GM18951 (cell line): ENCODE results near the gene PRR20G.
"Not testable (repeated sequence)": the region's sequence is repeated elsewhere in the genome, so short reads cannot be mapped to it uniquely, and the experiment has no call there.

ENCODE experiments used
- POLR2A ChIP-seq: IDR thresholded peaks from 4 replicates; pipeline ENCODE4 v1.6.1; 2011; ENCODE audit warnings: mild to moderate bottlenecking; ENCODE audit not compliant: insufficient read length, insufficient read depth; ENCODE audit errors: extremely low read depth
- in situ Hi-C: fragments of 300-500 bp; cut with MboI; formaldehyde crosslinking; loops from one replicate; pipeline ENCODE4 v1.12.0; 2022; ENCODE audit warnings: low sequenced_read_pairs, mixed read lengths, inconsistent platforms; ENCODE audit not compliant: unreplicated experiment

Gene PRR20G

DNA sequence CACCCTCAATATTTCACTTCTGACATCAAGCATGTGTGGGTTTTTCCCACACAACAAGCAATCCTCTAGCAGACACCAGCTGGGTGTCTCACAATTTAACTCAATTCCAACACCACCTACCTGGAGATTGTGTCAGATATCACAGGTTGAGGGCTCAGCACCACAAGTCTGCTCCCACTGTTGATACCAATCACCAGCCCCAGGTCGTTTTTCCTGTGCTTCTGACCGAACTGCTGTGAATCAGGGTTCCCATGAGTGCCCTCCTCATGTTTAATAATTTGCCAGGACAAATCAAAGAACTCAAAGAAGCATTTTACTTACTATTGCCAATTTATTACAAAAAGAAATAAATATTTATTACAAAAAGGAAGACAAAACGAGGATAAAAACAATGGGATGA lies 25.0 kb upstream of the PRR20G start:
- no peak for TF ChIP-seq POLR2A
- in situ Hi-C loops = no loop called here

DNA sequence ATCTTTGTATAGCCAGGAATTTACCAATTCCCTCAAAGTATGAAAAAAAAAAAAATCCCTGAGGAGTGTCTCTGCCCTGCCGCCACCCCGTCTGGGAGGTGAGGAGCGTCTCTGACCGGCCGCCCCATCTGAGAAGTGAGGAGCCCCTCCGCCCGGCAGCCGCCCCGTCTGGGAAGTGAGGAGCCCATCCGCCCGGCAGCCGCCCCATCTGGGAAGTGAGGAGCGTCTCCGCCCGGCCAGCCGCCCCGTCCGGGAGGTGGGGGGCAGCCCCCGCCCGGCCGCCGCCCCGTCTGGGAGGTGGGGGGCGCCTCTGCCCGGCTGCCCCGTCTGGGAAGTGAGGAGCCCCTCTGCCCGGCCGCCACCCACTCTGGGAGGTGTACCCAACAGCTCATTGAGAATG lies 21.0 kb upstream of the PRR20G start:
- in situ Hi-C loops = not testable (repeated sequence)

DNA sequence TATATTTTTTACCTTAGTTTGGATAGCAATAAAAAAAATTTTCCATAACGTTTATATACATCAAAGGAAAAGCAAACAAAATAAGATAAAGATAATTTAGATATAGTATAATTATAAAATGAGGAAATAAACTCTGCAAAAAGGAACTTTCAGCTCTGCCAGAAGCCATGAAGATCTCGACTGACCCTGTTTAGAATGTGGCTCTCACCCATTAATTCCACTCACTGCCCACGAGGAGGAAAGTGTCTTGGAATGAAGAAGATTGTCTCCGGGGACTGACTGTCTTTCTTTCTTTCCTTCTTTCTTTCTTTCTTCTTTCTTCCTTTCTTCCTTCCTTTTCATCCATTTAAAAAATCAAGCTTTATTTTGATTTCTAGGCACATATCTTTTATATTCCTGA lies 20.1 kb upstream of the PRR20G start:
- in situ Hi-C loops = no loop called here
- no peak for TF ChIP-seq POLR2A

DNA sequence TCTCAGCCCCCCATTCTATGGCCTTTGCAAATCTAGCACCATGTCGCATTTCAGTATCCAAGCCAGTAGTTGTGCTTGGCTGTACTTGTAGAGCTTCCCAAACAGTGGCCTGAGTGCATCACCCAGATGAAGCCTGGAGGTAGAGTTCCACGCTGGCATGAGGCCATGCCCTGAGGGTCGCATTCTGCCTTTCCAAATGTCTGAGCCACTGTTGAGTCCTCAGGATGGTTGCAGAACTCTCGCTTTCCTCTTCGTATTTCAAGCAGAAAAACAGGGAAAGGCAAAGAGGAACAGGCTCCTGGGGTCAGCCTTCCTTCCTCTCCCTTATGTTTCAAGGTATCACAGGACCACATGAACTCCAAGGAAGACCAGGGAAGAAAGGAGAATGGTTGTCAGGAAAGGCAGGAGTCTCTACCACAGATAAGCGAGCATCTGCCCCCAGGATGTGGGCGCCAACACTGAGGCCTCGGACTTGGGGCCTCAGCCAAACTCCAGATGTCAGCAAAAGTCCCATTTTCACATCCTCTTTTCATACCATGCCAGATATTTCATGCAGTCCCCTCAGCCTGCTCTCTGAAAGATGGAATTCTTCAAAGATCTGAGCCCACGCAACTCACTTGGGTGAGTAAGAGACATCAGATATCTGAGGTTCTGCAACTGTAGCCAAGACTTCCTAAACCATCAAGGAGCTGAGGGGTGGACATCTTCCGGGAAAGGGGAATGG lies 19.4 kb upstream of the PRR20G start:
- no peak for TF ChIP-seq POLR2A
- in situ Hi-C loops = no loop called here

DNA sequence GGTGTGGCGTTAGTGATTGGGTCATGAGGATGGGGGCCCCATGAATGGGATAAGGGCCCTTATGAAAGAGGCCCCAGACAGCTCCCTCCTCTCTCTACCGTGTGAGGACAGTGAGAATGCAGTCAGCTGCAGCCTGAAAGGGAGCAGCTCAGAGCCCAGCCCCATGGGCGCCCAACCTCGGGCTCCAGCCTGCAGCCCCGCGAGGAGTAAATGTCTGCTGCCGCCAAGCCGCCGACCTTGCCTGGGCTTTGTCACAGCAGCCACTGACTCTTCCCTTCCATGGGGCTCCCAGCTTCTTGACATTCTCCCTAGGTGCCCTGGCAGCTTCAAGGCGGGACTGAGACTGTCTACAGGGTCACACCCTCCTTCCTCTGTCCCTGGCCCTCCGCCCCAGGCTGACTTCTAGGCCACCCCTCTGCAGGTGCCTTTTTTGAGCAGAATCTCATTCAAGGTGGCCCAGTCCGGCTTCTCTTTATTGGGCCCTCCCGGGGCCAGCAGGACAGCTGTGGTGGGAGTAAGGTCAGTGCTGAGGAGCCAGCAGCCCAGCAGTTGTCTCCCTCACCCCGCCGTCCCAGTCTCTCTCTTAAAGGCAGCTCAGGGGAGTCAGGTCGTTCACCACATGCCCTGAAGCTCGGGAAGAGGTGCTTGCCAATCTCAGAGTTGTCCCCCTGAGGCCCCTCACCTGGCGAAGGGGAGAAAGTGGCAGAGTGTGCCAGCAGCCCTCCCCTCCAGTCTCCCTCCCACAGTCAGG lies 18.7 kb upstream of the PRR20G start:
- in situ Hi-C loops = no loop called here
- TF ChIP-seq POLR2A = no peak

DNA sequence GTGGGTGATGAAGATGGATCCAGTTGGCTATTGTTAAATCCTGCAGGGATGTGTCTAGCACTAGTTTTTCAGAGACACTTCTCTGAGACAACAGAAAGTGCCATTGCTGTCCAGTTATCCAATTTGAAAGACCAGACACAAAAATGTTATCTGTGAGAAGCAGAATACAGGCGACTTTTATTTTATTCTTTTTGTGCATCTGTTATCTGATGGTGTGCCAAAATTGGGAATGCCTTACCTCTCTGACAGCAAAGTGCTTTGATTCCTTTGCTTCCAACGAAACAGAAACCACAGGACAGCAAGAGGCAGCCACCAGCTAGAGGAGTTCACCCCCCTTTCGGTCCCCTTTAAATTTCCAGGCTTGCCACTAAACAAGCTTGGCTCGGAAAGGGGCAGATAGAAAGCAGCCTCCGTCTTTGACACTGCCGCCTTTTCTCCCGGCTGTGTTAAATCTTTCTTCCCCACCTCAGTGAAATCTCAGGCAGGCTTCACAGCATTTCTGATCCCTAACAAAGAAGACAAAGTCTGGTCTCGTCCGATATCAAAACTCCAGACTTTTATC lies 17.7 kb upstream of the PRR20G start:
- in situ Hi-C loops = no loop called here
- no peak for TF ChIP-seq POLR2A

DNA sequence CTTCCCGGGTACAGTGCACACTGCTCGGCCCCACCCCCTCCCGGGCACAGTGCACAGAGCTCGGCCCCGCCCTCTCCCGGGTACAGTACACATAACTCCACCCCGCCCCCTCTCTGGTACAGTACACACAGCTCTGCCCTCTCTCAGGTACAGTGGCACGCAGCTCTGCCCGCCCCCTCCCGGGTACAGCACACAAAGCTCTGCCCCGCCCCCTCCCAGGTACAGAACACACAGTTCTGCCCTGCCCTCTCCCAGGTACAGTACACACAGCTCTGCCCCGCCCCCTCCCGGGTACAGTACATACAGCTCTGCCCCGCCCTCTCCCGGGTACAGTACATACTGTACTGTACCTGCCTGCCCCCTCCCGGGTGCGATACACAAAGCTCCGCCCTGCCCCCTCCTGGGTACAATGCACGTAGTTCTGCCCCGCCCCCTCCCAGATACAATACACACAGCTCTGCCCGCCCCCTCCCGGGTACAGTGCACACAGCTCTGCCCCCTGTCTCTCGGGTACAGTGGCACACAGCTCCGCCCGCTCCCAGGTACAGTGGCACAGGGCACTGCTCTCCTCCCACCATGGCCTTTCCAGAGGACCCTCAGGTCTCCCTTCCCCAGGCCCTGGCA lies 16.4 kb upstream of the PRR20G start:
- in situ Hi-C loops = no loop called here

DNA sequence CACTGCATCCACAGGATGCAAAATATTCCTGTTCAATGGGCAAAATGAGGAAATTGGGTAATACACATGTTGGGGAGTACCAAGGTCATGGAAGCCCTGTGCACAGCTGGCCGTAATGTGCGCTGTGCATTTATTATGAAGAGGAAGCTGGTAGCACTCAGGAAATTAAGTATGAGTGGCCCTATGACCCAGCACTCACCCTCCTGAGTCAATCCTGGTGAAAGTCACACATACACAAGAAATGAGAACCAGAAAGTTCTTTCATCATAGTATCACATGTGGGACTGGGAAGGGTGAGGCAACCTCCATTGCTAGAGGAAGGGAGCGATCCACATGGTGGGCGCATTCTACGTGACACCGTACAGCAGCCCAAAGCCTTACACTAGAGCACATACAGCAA lies 11.4 kb upstream of the PRR20G start:
- TF ChIP-seq POLR2A = no peak
- in situ Hi-C loops = no loop called here

More for the DNA sequence above, 16.4 kb upstream of the PRR20G start:
- no peak for TF ChIP-seq POLR2A

DNA sequence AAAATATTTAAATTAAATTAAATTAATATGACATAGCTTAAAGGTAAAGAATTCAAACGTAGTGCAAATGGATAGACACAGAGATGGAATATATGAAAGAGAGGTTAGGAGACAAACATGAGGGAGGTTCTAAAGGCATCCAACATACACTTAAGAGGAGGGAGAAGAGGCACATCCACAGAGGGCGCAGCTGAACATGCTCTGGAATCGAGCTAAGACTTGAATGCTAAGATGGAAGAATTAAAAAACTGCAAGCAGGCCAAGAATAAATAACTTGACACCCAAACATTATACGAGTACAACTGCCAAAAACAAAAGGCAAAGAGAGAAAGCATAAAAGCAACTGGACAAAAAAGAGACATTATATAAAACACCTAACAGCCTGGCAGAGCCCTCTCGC lies 9.1 kb upstream of the PRR20G start:
- in situ Hi-C loops = no loop called here
- no peak for TF ChIP-seq POLR2A

DNA sequence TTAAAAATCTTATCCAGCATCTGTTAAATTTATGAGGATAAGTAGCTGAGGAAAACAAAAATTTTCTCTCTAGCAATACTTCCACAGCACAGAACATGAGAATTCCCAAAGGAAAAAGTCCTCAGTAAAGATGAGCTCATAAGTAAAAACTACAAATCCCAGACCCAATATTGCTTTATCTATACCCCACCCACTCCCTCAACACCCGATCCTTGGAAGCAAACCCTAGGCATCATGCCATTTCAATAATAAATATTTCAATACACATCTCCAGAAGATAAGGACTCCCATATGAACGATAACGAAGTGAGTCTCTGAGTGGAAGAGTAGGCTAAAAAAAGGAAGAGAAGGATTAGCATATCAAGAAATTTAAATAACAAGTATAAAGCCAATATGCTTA lies 8.3 kb upstream of the PRR20G start:
- TF ChIP-seq POLR2A = no peak
- in situ Hi-C loops = no loop called here

DNA sequence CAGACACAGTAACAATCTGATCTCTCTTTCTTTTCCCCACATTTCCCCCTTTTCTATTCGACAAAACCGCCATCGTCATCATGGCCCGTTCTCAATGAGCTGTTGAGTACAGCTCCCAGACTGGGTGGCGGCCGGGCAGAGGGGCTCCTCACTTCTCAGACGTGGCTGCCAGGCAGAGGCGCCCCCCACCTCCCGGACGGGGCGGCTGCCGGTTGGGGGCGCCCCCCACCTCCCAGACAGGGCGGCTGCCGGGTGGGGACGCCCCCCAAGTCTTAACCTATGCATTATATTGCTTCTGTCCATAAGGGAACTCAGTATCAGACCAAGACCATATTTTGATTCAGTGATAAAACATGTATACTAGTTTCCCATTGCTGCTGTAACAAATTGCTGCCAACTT lies 5.8 kb upstream of the PRR20G start:
- in situ Hi-C loops = not testable (repeated sequence)

DNA sequence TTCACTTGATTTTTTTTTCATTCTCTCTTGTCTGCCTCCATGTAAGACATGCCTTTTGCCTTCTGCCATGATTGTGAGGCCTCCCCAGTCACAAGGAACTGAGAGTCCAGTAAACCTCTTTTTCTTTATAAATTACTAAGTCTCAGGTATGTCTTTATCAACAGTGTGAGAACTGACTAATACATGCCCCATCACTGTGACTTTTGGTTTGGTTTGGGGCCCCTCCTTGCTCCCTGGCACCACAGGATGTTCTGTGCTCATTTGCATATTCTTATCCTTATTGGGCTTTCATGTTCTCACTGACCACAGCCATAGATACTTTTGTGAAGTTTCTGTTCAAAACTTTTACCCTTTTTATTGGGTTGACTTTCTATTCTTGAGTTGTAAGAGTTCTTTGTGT lies 3.8 kb upstream of the PRR20G start:
- TF ChIP-seq POLR2A = no peak
- in situ Hi-C loops = no loop called here

DNA sequence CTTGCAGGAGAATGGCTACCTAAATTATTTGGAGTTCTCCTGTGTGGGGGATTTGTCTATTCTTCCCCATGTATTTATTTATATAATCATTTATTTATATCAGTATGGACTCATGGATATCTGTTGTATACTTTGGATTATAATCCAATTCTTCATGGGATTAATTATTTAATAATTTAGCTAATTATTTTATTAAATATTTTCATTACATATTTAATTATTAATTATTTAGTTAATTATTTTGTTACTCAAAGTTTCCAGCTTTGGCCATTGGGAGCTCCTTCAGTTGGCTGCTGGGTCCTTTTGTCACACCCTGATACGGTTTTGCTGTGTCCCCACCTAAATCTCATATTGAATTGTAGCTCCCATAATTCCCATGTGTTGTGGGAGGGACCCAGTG lies 3.3 kb upstream of the PRR20G start:
- in situ Hi-C loops = no loop called here
- TF ChIP-seq POLR2A = no peak
